GM10266 (cell line): ENCODE measurements around the gene TNFRSF1B.

Experiments used
- DNase-seq: peaks from one replicate; pipeline ENCODE4 v3.0.0; 2012; ENCODE audit errors: extremely low spot score
- CTCF ChIP-seq: IDR thresholded peaks from 2 replicates; pipeline ENCODE4 v1.5.1; 2012; ENCODE audit warnings: mild to moderate bottlenecking, low read depth; ENCODE audit not compliant: control insufficient read depth, insufficient read depth; ENCODE audit errors: missing control alignments

TNFRSF1B gene

GRCh38 chr1:12184008-12184681, 17.4 kb downstream of the TNFRSF1B start:
- no peak for DNase-seq
- TF ChIP-seq CTCF, result peak; percentile 8

- TF ChIP-seq CTCF, result no peak
- no peak for DNase-seq
Measured at GRCh38 chr1:12185036-12185917, 18.5 kb downstream of the TNFRSF1B start.

GRCh38 chr1:12185918-12186678, 19.3 kb downstream of the TNFRSF1B start:
- no peak for DNase-seq
- TF ChIP-seq CTCF, result no peak

GRCh38 chr1:12186679-12186985, 19.8 kb downstream of the TNFRSF1B start:
- no peak for TF ChIP-seq CTCF
- DNase-seq, result no peak

GRCh38 chr1:12188115-12188514, 21.3 kb downstream of the TNFRSF1B start:
- DNase-seq, result no peak
- TF ChIP-seq CTCF, result no peak

- no peak for DNase-seq
- no peak for TF ChIP-seq CTCF
Measured at GRCh38 chr1:12188657-12189327, 22.0 kb downstream of the TNFRSF1B start.

GRCh38 chr1:12189328-12189682, 22.5 kb downstream of the TNFRSF1B start:
- TF ChIP-seq CTCF, result no peak
- DNase-seq, result no peak
